Peyer's patch (tissue), 4 donors: ENCODE results near the gene ADAMTS10.

Experiments
- POLR2A ChIP-seq, 2 donors: fragments of 450-650 bp; IDR thresholded peaks; one replicate each; pipeline ENCODE4 v1.5.1; 2017; ENCODE audit warnings: antibody characterized with exemption in 2 of 2, mild to moderate bottlenecking in 2 of 2, moderate library complexity in 2 of 2
- TF ChIP-seq, protein P1 (sequence below), 6 experiments: fragments of 450-650 bp in 4 of 6; fragments of 200-600 bp in 2 of 6; sonication (generic) in 1 of 6; IDR thresholded peaks; one replicate each; pipeline ENCODE4 v1.5.1; 2017 to 2019; ENCODE audit warnings: antibody characterized with exemption in 6 of 6, mild to moderate bottlenecking in 3 of 6, moderate library complexity in 1 of 6

- TF ChIP-seq, protein P1, sequence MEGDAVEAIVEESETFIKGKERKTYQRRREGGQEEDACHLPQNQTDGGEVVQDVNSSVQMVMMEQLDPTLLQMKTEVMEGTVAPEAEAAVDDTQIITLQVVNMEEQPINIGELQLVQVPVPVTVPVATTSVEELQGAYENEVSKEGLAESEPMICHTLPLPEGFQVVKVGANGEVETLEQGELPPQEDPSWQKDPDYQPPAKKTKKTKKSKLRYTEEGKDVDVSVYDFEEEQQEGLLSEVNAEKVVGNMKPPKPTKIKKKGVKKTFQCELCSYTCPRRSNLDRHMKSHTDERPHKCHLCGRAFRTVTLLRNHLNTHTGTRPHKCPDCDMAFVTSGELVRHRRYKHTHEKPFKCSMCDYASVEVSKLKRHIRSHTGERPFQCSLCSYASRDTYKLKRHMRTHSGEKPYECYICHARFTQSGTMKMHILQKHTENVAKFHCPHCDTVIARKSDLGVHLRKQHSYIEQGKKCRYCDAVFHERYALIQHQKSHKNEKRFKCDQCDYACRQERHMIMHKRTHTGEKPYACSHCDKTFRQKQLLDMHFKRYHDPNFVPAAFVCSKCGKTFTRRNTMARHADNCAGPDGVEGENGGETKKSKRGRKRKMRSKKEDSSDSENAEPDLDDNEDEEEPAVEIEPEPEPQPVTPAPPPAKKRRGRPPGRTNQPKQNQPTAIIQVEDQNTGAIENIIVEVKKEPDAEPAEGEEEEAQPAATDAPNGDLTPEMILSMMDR (IDR thresholded peaks at IDR 0.05) = no peak
- TF ChIP-seq POLR2A (IDR thresholded peaks at IDR 0.05) = no peak
Measured at GRCh38 chr19:8561075-8561764, 49.3 kb downstream of the ADAMTS10 start.
